Hepatocyte (in vitro differentiated cells): Measurements from ENCODE around the gene GLRX2.

Source experiments
- CTCF ChIP-seq: fragments of 200-600 bp; sonication (generic); IDR thresholded peaks from 2 replicates; pipeline ENCODE4 v1.5.1; 2016; ENCODE audit warnings: antibody characterized with exemption, mild to moderate bottlenecking; ENCODE audit not compliant: poor library complexity
- EZH2 ChIP-seq: fragments of 200-600 bp; sonication (generic); IDR thresholded peaks from 2 replicates; pipeline ENCODE4 v1.6.1; 2016; ENCODE audit warnings: antibody characterized with exemption, mild to moderate bottlenecking, borderline replicate concordance
- EZH2phosphoT487 ChIP-seq: fragments of 200-600 bp; sonication (generic); IDR thresholded peaks from one replicate; pipeline ENCODE4 v1.6.1; 2018; ENCODE audit warnings: antibody characterized with exemption, mild to moderate bottlenecking, low read depth, moderate library complexity; ENCODE audit not compliant: unreplicated experiment, severe bottlenecking

DNA sequence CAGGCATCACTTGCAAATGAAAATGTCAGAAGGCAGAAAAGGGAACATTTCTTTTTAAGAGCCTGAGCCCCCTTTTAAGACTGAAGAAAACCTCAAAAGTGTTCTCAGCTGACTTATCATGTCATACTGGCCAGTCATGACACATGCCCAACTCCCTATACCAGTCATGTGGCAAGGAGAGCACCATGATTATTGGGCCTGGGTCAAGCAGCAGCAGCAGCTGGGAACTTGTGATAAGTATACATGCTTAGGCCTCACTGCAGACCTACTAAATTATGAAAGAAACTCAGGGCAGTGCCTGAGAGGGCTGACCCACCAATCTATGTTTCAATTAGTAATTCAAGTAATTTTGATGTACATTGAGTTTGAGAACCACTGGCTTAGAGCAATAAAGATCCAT, 37.2 kb downstream of the GLRX2 start:
- TF ChIP-seq CTCF (no peak), EZH2 (no peak), EZH2phosphoT487 (no peak)
